GM13976 (cell line): Measurements from ENCODE around the gene DPYSL5.

Experiments
- DNase-seq: peaks from one replicate; pipeline ENCODE4 v3.0.0; 2012; ENCODE audit warnings: low spot score
- CTCF ChIP-seq: IDR thresholded peaks from 2 replicates; pipeline ENCODE4 v1.5.1; 2012; ENCODE audit warnings: borderline replicate concordance, mild to moderate bottlenecking; ENCODE audit not compliant: insufficient read depth; ENCODE audit errors: extremely low read depth, missing control alignments, control extremely low read depth
- in situ Hi-C: fragments of 300-500 bp; cut with MboI; formaldehyde crosslinking; loops from one replicate; pipeline ENCODE4 v1.12.0; 2022; ENCODE audit warnings: low sequenced_read_pairs, mixed read lengths, inconsistent platforms; ENCODE audit not compliant: unreplicated experiment

Gene DPYSL5

GRCh38 chr2:26941486-26941885 is 93.6 kb downstream of the DPYSL5 start:
- no peak for DNase-seq
- TF ChIP-seq CTCF, result no peak

GRCh38 chr2:26942543-26943295 is 94.8 kb downstream of the DPYSL5 start:
- DNase-seq, result peak; percentile 88
- in situ Hi-C loops, result loop anchor here (25.0 kb wide), 1 partner anchor 105 kb away; the partner anchor contains the start of gene DPYSL5
- TF ChIP-seq CTCF, result peak; percentile 67

More at GRCh38 chr2:26941486-26941885, 93.6 kb downstream of the DPYSL5 start:
- in situ Hi-C loops, result loop anchor here (25.0 kb wide), 1 partner anchor 104 kb away; the partner anchor contains the start of gene DPYSL5

- in situ Hi-C loops, result loop anchor here (25.0 kb wide), 1 partner anchor 109 kb away; the partner anchor contains the start of gene DPYSL5
- TF ChIP-seq CTCF, result no peak
- DNase-seq, result no peak
These were observed 98.2 kb downstream of the DPYSL5 start for GRCh38 chr2:26945991-26946750.

GRCh38 chr2:26946841-26947784 is 99.2 kb downstream of the DPYSL5 start:
- no peak for TF ChIP-seq CTCF
- DNase-seq, result no peak
- in situ Hi-C loops, result loop anchor here (25.0 kb wide), 1 partner anchor 110 kb away; the partner anchor contains the start of gene DPYSL5

GRCh38 chr2:26948800-26949199 is 100.9 kb downstream of the DPYSL5 start:
- in situ Hi-C loops, result loop anchor here (25.0 kb wide), 1 partner anchor 111 kb away; the partner anchor contains the start of gene DPYSL5
- DNase-seq, result no peak

More at GRCh38 chr2:26948800-26949199, 100.9 kb downstream of the DPYSL5 start:
- TF ChIP-seq CTCF, result no peak
